ENCODE data around the gene SLC30A10. TPM values are rescaled to one million over a fixed set of nuclear protein-coding genes. Genes with fewer than 3 reads are reported as not detected.
"Not testable (repeated sequence)": the region's sequence is repeated elsewhere in the genome, so short reads cannot be mapped to it uniquely, and the experiment has no call there.

The SLC30A10 gene
- total RNA-seq, 1 donor from 2014 or later: not detected

DNA sequence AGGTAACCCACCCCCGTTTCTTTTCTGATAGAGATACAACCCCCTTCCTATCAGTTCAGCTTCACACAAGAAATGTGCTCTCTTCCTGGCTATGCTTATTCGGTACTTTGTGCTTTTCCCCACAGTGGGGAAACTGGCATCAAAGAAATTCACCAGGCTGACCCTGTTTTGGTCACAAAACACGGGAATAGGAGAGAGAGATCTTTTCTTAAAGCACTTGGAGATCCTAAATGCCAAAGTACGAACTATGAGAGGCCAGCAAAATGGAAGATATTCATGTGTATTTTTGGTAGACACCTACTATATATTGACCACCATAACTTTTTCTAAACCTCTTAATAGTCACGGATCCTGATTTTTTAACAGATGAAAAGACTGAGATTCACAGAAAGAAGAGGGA, 30.0 kb downstream of the SLC30A10 start:
- DNase-seq (ENCODE audit: low read depth): no peak
- no peaks in the 10 kb centered on the region for H3K36me3 ChIP-seq (ENCODE audit: control insufficient read depth, insufficient read depth, low read length)
- FAIRE-seq: no peak
- no peaks in the 10 kb centered on the region for H3K27me3 ChIP-seq (ENCODE audit: control insufficient read depth, insufficient read depth, low read length)
- no peak overlapping the region for H3K4me3 ChIP-seq (ENCODE audit: low read depth, low read length)
- TF ChIP-seq, protein P1, sequence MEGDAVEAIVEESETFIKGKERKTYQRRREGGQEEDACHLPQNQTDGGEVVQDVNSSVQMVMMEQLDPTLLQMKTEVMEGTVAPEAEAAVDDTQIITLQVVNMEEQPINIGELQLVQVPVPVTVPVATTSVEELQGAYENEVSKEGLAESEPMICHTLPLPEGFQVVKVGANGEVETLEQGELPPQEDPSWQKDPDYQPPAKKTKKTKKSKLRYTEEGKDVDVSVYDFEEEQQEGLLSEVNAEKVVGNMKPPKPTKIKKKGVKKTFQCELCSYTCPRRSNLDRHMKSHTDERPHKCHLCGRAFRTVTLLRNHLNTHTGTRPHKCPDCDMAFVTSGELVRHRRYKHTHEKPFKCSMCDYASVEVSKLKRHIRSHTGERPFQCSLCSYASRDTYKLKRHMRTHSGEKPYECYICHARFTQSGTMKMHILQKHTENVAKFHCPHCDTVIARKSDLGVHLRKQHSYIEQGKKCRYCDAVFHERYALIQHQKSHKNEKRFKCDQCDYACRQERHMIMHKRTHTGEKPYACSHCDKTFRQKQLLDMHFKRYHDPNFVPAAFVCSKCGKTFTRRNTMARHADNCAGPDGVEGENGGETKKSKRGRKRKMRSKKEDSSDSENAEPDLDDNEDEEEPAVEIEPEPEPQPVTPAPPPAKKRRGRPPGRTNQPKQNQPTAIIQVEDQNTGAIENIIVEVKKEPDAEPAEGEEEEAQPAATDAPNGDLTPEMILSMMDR (IDR thresholded peaks at IDR 0.05; ENCODE audit: insufficient read depth, low read length, severe bottlenecking): no peak

DNA sequence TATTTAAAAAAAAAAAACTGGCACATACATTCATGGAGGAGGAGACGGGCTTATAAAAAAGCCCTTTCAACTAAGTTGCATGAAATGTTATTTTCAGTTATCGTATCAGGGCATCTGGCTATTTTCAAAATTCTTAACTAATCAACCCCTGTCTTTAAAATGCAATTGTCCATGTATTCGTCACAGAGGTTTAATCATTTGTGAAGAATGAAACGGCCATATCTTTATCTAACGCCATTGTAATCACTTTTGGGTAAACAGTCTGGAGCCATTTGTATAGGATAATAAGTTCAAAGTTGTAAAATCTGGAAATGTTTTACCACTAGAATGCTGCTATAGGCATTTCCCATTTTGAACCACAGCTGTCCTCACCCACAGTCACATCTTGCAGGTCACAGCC, 30.4 kb downstream of the SLC30A10 start:
- H3K4me3 ChIP-seq (ENCODE audit: low read depth, low read length): no peak overlapping the region
- no peak for FAIRE-seq
- H3K27me3 ChIP-seq (ENCODE audit: control insufficient read depth, insufficient read depth, low read length): no peaks in the 10 kb centered on the region
- DNase-seq (ENCODE audit: low read depth): no peak
- H3K36me3 ChIP-seq (ENCODE audit: control insufficient read depth, insufficient read depth, low read length): no peaks in the 10 kb centered on the region
- TF ChIP-seq, protein P1 (IDR thresholded peaks at IDR 0.05; ENCODE audit: insufficient read depth, low read length, severe bottlenecking): no peak

DNA sequence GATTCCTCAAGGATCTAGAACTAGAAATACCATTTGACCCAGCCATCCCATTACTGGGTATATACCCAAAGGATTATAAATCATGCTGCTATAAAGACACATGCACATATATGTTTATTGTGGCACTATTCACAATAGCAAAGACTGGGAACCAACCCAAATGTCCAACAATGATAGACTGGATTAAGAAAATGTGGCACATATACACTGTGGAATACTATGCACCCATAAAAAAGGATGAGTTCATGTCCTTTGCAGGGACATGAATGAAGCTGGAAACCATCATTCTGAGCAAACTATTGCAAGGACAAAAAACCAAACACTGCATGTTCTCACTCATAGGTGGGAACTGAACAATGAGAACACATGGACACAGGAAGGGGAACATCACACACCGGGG, 36.1 kb downstream of the SLC30A10 start:
- H3K27me3 ChIP-seq (ENCODE audit: control insufficient read depth, insufficient read depth, low read length); FAIRE-seq; H3K36me3 ChIP-seq (ENCODE audit: control insufficient read depth, insufficient read depth, low read length); DNase-seq (ENCODE audit: low read depth); H3K4me3 ChIP-seq (ENCODE audit: low read depth, low read length): not testable (repeated sequence)

DNA sequence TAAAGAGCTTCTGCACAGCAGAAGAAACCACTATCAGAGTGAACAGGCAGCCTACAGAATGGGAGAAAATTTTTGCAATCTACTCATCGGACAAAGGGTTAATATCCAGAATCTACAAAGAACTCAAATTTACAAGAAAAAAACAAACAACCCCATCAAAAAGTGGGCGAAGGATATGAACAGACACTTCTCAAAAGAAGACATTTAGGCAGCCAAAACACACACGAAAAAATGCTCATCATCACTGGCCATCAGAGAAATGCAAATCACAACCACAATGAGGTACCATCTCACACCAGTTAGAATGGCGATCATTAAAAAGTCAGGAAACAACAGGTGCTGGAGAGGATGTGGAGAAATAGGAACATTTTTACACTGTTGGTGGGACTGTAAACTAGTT, 36.5 kb downstream of the SLC30A10 start:
- FAIRE-seq; H3K27me3 ChIP-seq (ENCODE audit: control insufficient read depth, insufficient read depth, low read length); H3K4me3 ChIP-seq (ENCODE audit: low read depth, low read length); H3K36me3 ChIP-seq (ENCODE audit: control insufficient read depth, insufficient read depth, low read length); DNase-seq (ENCODE audit: low read depth): not testable (repeated sequence)

DNA sequence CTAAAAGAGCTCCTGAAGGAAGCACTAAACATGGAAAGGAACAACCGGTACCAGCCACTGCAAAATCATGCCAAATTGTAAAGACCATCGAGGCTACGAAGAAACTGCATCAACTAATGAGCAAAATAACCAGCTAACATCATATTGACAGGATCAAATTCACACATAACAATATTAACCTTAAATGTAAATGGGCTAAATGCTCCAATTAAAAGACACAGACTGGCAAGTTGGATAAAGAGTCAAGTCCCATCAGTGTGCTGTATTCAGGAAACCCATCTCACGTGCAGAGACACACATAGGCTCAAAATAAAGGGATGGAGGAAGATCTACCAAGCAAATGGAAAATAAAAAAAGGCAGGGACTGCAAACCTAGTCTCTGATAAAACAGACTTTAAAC, 39.7 kb downstream of the SLC30A10 start:
- H3K27me3 ChIP-seq (ENCODE audit: control insufficient read depth, insufficient read depth, low read length); H3K4me3 ChIP-seq (ENCODE audit: low read depth, low read length); DNase-seq (ENCODE audit: low read depth); H3K36me3 ChIP-seq (ENCODE audit: control insufficient read depth, insufficient read depth, low read length); FAIRE-seq: not testable (repeated sequence)

DNA sequence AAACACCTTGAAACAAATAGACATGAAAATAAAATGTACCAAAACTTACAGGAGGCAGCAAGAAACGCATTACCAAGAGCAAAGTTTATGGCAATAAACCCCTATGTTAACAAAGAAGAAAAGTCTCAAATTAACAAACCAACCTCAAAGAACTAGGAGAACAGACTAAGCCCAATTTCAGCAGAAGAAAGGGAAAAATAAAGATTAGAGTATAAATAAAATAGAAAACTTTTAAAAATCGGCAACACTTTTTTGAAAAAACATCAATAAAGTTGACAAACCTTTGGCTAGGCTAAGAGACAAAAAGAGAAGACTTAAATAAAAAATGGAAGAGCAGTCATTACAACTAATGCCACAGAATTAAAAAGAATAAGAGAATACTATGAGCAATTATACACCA, 42.7 kb downstream of the SLC30A10 start:
- Histone ChIP-seq H3K27me3 (ENCODE audit: control insufficient read depth, insufficient read depth, low read length) (no peaks in the 10 kb centered on the region), H3K36me3 (ENCODE audit: control insufficient read depth, insufficient read depth, low read length) (no peaks in the 10 kb centered on the region), H3K4me3 (ENCODE audit: low read depth, low read length) (no peak overlapping the region)
- FAIRE-seq: no peak
- DNase-seq (ENCODE audit: low read depth): no peak
- TF ChIP-seq, protein P1 (IDR thresholded peaks at IDR 0.05; ENCODE audit: insufficient read depth, low read length, severe bottlenecking): no peak

DNA sequence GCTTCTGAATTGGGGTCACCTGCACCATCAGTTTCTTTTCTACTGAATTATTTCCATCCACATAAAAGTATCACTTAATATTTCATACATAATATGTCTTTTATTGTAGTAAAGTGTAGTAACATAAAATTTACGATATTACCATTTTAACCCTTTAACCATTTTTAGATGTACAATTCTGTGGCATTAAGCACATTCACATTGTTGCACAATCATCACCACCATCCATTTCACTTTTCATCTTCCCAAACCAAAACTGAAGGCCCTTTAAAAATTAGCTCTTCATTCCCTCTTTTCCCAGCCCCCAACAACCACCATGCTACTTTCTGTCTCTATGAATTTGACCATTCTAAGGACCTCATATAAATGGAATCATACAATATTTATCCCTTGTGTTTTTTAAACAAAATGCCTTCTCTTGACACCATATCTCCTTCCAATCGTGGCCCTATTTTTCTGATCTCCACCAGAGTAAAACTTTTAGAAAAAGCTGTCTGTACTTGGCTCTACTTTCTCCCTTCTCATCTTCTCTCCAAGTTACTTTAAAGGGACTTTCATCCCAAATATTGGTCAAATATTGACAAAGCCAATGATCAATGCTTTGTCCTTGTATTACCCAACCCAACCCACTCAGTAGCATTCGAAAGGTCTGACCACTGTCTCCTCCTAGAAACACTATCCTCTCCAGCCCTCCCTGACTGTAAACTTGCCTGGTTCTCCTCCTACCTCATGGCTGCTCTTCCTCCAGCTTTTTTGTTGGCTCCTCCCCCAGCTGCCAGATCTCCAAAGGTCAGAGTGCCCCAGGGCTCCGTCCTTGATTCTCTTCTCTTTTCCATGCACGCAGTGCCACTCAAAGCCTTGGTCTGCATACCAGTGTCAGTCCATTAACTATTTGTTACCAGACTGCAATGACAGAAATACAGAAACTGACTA, 44.7 kb downstream of the SLC30A10 start:
- H3K27me3 ChIP-seq (ENCODE audit: control insufficient read depth, insufficient read depth, low read length): no peaks in the 10 kb centered on the region

More for the DNA sequence above, 44.7 kb downstream of the SLC30A10 start:
- H3K36me3 ChIP-seq (ENCODE audit: control insufficient read depth, insufficient read depth, low read length): no peaks in the 10 kb centered on the region
- no peak for DNase-seq (ENCODE audit: low read depth)
- H3K4me3 ChIP-seq (ENCODE audit: low read depth, low read length): no peak overlapping the region
- TF ChIP-seq, protein P1 (IDR thresholded peaks at IDR 0.05; ENCODE audit: insufficient read depth, low read length, severe bottlenecking): no peak
- no peak for FAIRE-seq

Data from bronchial epithelial cell (primary cell).